OCI-LY3 (cell line): ENCODE measurements around the gene ZNF684.

ENCODE experiments used
- H2AFZ ChIP-seq: fragments of 200-600, 300-600 bp; shearing (Covaris generic); 2 replicates; pipeline ENCODE4 v1.6.0; 2014; ENCODE audit warnings: antibody characterized with exemption, low read depth, low read length
- H3K27ac ChIP-seq: fragments of 200-600, 300-600 bp; sonication (generic); 2 replicates; pipeline ENCODE4 v1.5.1; 2014; ENCODE audit warnings: mild to moderate bottlenecking, low read length, moderate library complexity, mixed read lengths
- H3K27me3 ChIP-seq: fragments of 200-600, 300-600 bp; sonication (generic); 2 replicates; pipeline ENCODE4 v1.6.1; 2014; ENCODE audit warnings: low read depth, low read length, mixed read lengths
- H3K36me3 ChIP-seq: fragments of 200-600, 300-600 bp; sonication (generic); replicated peaks from 2 replicates; pipeline ENCODE3; 2014; ENCODE audit warnings: low read depth, low read length, mixed read lengths
- H3K4me1 ChIP-seq: fragments of 300-600, 200-600 bp; sonication (generic); 2 replicates; pipeline ENCODE4 v1.6.1; 2014; ENCODE audit warnings: low read length, mixed read lengths
- H3K4me2 ChIP-seq: fragments of 200-600, 300-600 bp; sonication (generic); 2 replicates; pipeline ENCODE4 v1.6.1; 2014; ENCODE audit warnings: low read length, mixed read lengths
- H3K4me3 ChIP-seq: fragments of 300-600, 200-600 bp; sonication (generic); 2 replicates; pipeline ENCODE4 v1.5.1; 2014; ENCODE audit warnings: antibody characterized with exemption, mild to moderate bottlenecking, low read length, moderate library complexity
- H3K79me2 ChIP-seq: fragments of 300-600, 200-600 bp; shearing (Covaris generic); 2 replicates; pipeline ENCODE4 v1.6.1; 2014; ENCODE audit warnings: mild to moderate bottlenecking, low read length, mixed read lengths
- H3K9ac ChIP-seq: fragments of 300-600, 200-600 bp; shearing (Covaris generic); 2 replicates; pipeline ENCODE4 v1.6.0; 2014; ENCODE audit warnings: mild to moderate bottlenecking, low read length, moderate library complexity
- H3K9me3 ChIP-seq: fragments of 200-600, 300-600 bp; shearing (Covaris generic); 2 replicates; pipeline ENCODE4 v1.6.1; 2014; ENCODE audit warnings: low read length, mixed read lengths; ENCODE audit not compliant: insufficient read depth
- H4K20me1 ChIP-seq: fragments of 200-600, 300-600 bp; sonication (generic); 2 replicates; pipeline ENCODE4 v1.6.1; 2016; ENCODE audit warnings: low read length, mixed read lengths; ENCODE audit not compliant: insufficient read depth
- CTCF ChIP-seq: fragments of 200-600, 300-600 bp; sonication (generic); IDR thresholded peaks from 2 replicates; pipeline ENCODE4 v1.5.1; 2014; ENCODE audit warnings: antibody characterized with exemption, low read length, low read depth
- EZH2phosphoT487 ChIP-seq: fragments of 200-600 bp; shearing (Covaris generic); IDR thresholded peaks from 2 replicates; pipeline ENCODE4 v1.6.1; 2018; ENCODE audit warnings: antibody characterized with exemption, mixed run types, low read depth

ZNF684 gene

GRCh38 chr1:40588586-40588985 lies 57.1 kb downstream of the ZNF684 start:
- TF ChIP-seq CTCF (no peak), EZH2phosphoT487 (no peak)
- H3K4me1 ChIP-seq, result no peaks in the 10 kb centered on the region
- no peaks in the 10 kb centered on the region for H4K20me1 ChIP-seq
- no peak overlapping the region for H3K9ac ChIP-seq
- no peaks in the 10 kb centered on the region for H3K36me3 ChIP-seq
- no peaks in the 10 kb centered on the region for H3K9me3 ChIP-seq
- no peak overlapping the region for H3K4me3 ChIP-seq
- H3K4me2 ChIP-seq, result no peak overlapping the region
- H3K27me3 ChIP-seq, result no peaks in the 10 kb centered on the region
- no peak overlapping the region for H2AFZ ChIP-seq
- H3K27ac ChIP-seq, result no peak overlapping the region
- H3K79me2 ChIP-seq, result no peaks in the 10 kb centered on the region

GRCh38 chr1:40592107-40592803 lies 60.8 kb downstream of the ZNF684 start:
- no peak for TF ChIP-seq EZH2phosphoT487
- peak; percentile 41 for TF ChIP-seq CTCF
- no peaks in the 10 kb centered on the region for H3K36me3 ChIP-seq
- no peaks in the 10 kb centered on the region for H4K20me1 ChIP-seq
- no peak overlapping the region for H3K27ac ChIP-seq
- H3K4me1 ChIP-seq, result no peaks in the 10 kb centered on the region
- no peak overlapping the region for H2AFZ ChIP-seq
- 0 out of 2 replicates have a peak overlapping the region, but pooled peaks have one; percentile 15 for H3K4me2 ChIP-seq
- H3K79me2 ChIP-seq, result no peaks in the 10 kb centered on the region
- no peak overlapping the region for H3K9ac ChIP-seq
- no peaks in the 10 kb centered on the region for H3K9me3 ChIP-seq
- no peak overlapping the region for H3K4me3 ChIP-seq
- H3K27me3 ChIP-seq, result no peaks in the 10 kb centered on the region

GRCh38 chr1:40593449-40594186 lies 62.2 kb downstream of the ZNF684 start:
- no peaks in the 10 kb centered on the region for H3K9me3 ChIP-seq
- no peaks in the 10 kb centered on the region for H3K79me2 ChIP-seq
- H3K4me3 ChIP-seq, result no peak overlapping the region
- no peak overlapping the region for H3K4me2 ChIP-seq
- no peaks in the 10 kb centered on the region for H3K36me3 ChIP-seq
- no peaks in the 10 kb centered on the region for H3K27me3 ChIP-seq
- H3K27ac ChIP-seq, result no peak overlapping the region
- H3K4me1 ChIP-seq, result no peaks in the 10 kb centered on the region
- no peak overlapping the region for H3K9ac ChIP-seq
- TF ChIP-seq EZH2phosphoT487, result no peak
- TF ChIP-seq CTCF, result no peak
- H2AFZ ChIP-seq, result no peak overlapping the region
- H4K20me1 ChIP-seq, result no peaks in the 10 kb centered on the region

GRCh38 chr1:40594187-40594531 lies 62.7 kb downstream of the ZNF684 start:
- no peak for TF ChIP-seq EZH2phosphoT487
- no peak for TF ChIP-seq CTCF
- Histone ChIP-seq H3K4me1 (no peaks in the 10 kb centered on the region), H4K20me1 (no peaks in the 10 kb centered on the region), H3K9me3 (no peaks in the 10 kb centered on the region), H3K4me3 (no peak overlapping the region), H3K4me2 (no peak overlapping the region), H3K27ac (no peak overlapping the region), H3K79me2 (no peaks in the 10 kb centered on the region), H3K9ac (no peak overlapping the region), H3K27me3 (no peaks in the 10 kb centered on the region), H2AFZ (no peak overlapping the region), H3K36me3 (no peaks in the 10 kb centered on the region)
